Left kidney (tissue), 8 donors: ENCODE results near the gene GFI1. TPM values are rescaled to one million over a fixed set of nuclear protein-coding genes. Genes with fewer than 3 reads are reported as not detected.
"Not testable (repeated sequence)": the region's sequence is repeated elsewhere in the genome, so short reads cannot be mapped to it uniquely, and the experiment has no call there.

ENCODE experiments used
- DNase-seq: peaks from one replicate; pipeline ENCODE4 v3.0.0-alpha.2; 2013
- long read RNA-seq, 8 donors: transcript quantifications; one replicate each; lab custom pipeline, GENCODE V29; 2026
- polyA plus RNA-seq: library from polyadenylated mRNA; unstranded; fragments of 120-200 nt; gene quantifications from one replicate; pipeline ENCODE4 v1.2.1, GENCODE V29; 2013; ENCODE audit not compliant: insufficient read length

Gene GFI1
- 0.23 TPM for polyA plus RNA-seq
- long read RNA-seq, donor 1, result 0 reads
- long read RNA-seq, donor 2, result 0 reads
- long read RNA-seq, donor 3, result 0 reads
- long read RNA-seq, donor 4, result 0 reads
- long read RNA-seq, donor 5, result 0 reads
- long read RNA-seq, donor 6, result 0 reads
- long read RNA-seq, donor 7, result 0 reads
- long read RNA-seq, donor 8, result 0 reads

DNA sequence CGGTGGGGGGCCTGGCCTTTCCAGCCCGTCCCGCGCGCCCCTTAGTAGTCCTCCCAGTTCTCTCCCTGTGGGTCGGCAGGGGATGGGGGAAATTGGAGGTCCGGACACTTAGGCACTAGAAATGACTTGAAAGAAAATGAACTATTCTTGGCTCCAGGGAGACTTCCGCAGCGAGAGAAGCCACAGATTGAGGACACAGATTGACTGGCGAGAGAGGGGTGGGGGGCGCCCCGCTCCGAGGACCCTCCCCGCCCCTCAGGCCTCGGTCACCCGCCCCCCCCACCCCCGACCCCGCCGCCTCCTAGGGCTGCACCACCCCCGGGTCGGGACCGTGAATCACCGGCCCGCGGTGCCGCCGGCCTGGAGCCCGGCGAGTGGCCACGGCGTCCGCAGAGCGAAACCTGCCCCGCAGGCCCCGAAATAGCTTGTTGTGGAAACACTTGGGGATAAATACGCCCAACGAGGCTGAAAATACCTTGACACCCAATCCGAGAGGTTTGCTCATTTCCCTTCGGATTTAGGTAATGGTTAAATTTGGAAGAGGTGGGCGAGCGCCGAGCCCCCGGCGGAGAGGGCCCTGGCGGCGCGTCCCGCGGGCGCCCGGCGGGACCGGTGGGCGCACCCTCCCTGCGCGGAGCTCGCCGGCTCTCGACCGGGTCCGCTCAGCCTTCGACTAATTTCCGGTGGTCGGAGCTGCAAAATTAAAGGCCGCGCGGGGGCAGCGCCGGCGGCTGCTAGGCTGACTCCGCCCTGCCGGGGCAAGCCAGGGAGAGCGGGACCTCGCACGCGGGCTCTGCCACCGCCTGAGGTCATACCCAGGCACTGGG lies at the start of gene GFI1:
Gene GFI1 (minus strand): TSS at position 675 of the 827 bp plus-strand sequence. CDS start 3,438 bp downstream, outside the sequence.
- no peak for DNase-seq

DNA sequence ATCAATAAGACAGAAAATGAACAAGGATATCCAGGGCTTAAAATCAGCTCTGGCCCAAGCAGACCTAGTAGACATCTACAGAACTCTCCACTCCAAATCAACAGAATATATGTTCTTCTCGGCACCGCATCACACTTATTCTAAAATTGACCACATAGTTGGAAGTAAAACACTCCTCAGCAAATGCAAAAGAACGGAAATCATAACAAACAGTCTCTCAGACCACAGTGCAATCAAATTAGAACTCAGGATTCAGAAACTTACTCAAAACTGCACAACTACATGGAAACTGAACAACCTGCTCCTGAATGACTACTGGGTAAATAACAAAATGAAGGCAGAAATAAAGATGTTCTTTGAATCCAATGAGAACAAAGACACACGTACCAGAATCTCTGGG lies 45.6 kb upstream of the GFI1 start:
- not testable (repeated sequence) for DNase-seq

DNA sequence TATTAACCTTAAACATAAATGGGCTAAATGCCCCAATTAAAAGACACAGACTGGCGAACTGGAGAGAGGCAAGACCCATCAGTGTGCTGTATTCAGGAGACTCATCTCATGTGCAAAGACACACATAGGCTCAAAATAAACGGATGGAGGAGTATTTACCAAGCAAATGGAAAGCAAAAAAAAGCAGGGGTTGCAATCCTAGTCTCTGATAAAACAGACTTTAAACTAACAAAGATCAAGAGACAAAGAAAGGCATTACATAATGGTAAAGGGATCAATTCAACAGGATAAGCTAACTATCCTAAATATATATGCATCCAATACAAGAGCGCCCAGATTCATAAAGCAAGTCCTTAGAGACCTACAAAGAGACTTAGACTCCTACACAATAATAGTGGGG lies 45.2 kb upstream of the GFI1 start:
- DNase-seq, result not testable (repeated sequence)

DNA sequence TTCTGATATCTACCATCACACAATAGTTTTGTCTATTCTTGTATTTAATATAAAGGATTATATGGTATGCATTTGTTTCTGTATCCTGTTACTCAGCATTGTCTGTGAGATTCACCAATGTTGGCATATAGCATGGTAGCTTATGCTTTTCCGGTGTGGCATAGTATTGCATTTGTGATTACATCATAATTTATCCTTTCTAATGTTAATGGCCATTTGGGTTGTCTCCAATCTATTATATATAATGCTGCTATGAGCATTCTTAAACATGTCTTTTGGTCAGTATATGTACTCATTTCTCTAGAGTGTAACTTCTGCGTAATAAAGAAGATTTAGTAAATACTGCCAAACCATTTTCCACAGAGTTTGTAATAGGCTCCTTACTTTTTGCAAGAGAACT lies 40.9 kb upstream of the GFI1 start:
- no peak for DNase-seq

DNA sequence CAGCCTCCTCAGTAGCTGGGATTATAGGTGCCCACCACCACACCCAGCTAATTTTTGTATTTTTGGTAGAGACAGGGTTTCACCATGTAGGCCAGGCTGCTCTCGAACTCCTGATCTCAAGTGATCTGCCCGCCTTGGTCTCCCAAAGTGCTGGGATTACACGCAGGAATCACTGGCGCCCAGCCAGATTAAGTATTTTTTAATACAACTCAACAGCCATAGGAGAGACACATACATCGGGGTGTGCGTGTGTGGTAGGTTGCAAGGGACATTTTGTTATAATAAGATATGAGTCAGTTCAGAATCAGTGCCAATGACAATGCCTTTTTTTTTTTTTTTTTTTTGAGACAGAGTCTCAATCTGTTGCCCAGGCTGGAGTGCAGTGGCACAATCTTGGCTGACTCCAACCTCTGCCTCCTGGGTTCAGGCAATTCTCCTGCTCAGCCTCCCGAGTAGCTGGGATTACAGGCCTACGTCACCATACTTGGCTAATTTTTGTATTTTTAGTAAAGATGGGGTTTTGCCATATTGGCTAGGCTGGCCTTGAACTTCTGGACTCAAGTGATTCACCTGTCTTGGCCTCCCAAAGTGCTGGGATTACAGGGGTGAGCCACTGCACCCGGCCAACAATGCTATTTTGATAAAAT lies 38.3 kb upstream of the GFI1 start:
- not testable (repeated sequence) for DNase-seq

DNA sequence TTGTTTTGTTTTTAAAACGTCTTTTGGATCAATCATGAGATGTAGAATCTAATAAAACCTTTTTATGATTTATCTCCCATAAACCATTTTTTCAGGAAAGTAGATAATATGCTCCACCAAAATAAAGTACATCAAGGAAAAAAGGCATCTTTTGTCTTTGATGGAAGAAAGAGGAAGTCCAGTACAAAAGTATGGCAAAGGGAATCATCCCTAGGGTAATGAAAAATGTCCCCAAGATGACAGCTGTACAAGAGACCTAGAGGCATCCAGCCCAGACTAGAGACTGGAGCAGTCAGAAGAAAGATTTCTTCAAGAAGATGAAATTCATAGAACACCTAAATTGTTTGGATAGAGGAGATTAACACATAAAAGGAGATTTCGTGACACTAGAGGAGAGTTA lies 32.3 kb upstream of the GFI1 start:
- DNase-seq, result no peak

DNA sequence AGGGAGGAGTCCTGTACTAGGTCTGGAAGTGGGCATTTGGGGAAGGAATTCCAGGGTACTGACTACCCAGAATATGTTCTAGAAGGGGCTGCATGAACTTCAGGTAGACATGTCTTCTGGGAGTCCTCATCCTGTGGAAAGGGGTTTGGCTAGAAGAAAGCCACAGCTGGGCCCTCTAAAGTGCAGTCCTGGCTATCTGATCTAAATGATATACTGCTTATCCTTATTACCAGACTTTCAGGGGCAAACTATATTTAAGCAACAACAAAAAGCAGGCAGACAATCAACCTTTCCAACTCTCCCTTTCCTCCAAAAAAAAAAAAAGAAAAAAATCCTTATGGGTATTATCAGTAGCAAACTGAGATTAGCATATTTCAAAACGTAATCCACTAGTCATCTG lies 29.8 kb upstream of the GFI1 start:
- DNase-seq, result no peak

DNA sequence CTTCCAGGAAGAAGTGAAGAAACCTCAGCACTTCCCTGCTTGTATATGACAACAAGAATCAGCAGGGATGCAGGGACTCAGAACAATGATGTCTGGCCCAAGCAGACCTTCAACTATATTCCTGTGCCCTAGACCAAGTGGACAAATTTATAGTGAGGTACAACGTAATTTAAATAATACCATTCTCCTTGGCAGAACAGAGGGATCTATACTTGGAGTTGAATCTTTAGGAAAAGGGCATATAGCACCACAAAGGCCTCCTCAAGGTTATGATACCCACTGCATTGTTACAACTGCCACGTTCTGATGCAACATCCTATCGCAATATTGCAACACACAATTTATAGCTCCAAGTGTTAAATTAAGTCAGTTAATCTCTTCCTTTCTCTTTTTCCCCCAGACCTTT lies 29.1 kb upstream of the GFI1 start:
- no peak for DNase-seq

DNA sequence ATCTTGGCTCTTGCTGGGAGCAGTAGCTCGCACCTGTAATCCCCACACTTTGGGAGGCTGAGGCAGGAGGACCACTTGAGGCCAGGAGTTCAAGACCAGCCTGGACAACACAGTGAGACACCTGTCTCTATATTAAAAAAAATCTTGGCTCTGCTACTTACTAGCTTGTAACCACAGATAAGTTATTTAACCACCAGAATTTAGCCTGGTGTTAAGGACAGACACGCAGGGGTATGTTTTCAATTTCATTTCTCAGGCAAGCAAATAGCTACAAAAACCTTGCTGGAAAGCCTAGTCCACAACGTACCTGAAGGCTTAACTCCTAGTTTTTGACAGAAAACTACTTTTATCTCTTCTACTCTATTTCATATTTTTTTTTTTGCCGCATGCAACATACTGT lies 24.8 kb upstream of the GFI1 start:
- no peak for DNase-seq

DNA sequence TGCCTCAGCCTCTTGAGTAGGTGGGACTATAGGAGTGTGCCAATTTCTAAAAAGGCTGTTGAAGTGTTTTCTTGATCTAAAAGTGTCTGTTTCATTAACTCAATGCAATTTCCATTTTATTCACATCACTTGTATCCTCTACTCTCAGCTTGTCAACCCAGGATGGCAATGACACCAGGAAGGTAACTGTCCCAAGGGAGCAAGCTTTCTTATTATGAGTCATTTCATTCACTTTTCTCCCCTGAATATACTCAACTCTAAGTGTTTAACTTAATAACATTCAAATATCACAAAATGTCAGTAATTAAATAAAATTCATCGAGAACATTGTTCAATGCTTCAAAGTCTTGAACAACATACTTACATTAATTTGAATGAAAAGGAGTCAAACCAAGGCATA lies 22.9 kb upstream of the GFI1 start:
- DNase-seq, result no peak

DNA sequence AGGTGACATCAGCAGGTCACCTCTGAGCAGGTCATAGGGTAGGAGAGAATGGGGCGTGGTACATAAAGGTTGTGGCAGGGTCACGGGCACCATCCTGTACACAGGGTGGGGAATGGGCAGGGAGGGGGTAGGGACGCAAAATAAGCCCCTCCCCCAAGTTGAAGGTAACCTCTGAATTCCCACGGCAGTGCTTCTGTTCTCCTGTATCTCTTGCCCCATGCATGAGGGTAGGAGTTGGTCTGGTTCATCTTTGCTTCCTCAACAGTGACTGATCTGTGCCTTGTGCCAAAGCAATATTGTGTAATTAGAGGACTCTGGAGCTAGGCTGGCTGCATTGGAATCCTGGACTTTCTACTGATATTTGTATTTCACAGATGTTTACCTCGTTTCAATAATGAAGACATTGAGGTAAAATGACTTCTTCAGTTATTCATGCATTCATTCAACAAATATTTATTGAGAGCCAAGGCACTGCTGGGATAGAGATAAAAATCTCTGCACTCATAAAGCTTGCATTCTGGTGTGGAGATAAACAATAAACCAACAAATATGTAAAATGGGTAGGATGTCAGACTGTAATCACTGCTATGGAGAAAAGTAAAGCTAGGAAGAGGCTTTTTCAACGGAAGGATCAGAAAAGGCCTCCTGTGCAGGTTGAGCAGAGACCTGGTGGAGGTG lies 18.4 kb upstream of the GFI1 start:
- DNase-seq, result no peak

DNA sequence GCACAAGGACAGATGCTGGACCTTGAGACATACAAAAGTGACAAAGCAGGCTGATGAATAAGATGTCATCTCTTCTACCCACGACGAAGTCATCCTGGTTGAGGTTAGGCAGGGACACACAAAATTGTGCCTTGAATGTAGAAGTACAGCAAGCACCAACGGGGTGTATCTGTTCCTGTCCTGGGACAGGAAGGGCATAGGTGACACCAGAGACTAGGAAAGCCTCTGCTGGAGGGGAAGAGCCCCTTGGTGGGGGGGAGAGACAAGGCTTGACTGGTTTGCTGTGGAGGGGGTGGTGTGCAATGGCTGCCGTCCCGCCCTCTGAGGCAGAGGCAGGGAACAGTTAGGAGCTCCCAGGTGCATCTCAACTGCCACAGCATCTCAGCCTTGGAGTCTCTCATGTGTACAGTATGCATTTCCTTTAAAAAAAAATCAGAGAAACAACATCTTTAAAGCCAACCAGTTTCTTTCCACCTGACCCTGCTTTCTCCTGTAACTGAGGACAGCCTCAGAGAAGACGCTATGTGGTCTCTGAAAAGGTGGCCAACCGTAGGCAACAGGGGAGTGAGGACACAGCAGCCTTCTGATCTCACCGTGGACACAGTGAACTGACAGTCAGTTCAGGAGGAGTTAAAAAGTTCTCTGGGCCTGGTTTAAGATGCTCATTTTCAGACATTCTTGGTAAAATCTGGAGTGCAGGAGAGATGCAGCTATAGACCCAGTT lies 17.7 kb upstream of the GFI1 start:
- DNase-seq, result no peak

DNA sequence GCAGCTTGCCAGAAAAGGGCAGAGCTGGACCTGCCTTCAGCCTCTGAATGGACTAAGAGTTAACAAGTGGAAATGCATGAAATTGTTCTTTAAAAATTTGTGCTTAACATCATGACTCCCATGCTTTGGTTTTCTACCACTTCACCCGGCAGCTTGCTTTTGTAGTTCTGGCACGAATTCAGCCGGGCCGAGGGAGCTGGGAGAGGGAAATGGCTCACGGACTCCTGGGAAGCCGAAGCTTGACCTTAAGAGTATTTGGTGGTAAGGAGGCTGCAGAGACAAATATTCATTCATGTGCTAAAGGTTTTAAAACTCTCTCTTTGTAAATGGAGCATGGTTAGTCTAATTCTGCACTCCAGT lies 17.2 kb upstream of the GFI1 start:
- no peak for DNase-seq

DNA sequence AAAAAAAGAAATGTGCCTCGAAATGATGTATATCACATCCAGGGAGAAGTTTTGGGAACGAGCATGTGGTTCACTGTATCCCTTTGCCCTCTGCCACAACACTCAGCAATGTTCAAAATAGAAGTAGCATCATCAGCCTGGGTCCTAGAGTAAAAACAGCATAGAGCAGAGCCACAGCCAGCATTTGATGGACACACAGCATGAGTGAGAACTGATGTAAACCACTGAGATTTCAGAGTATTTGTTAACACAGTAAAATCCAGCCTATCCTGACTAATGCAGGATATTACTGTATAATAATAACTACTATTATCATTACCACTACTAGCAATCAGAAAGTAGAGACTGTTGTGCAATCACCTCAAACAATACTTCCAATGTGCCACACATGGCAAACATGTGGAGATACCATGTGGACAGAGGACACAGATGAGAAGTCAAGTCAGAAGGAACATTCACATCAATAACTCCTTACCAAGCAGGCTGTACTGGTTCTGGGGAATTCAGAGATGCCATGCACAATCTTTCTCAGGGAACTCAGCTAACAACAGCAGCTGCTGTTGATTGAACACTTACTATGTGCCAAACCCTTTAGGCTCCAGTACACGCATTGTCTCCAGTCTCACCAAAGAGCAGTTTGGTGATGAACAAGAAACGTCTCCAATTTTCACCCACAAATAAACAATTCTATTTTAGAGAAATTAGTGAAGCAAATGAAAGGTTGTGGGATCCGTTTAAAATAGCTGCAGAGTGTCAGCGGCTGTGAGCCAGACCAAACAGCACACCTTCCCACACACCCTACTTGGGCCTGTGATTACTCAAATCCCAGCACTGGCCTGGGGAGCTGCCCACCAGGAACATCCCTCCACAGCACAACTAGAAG lies 16.6 kb upstream of the GFI1 start:
- DNase-seq, result no peak

DNA sequence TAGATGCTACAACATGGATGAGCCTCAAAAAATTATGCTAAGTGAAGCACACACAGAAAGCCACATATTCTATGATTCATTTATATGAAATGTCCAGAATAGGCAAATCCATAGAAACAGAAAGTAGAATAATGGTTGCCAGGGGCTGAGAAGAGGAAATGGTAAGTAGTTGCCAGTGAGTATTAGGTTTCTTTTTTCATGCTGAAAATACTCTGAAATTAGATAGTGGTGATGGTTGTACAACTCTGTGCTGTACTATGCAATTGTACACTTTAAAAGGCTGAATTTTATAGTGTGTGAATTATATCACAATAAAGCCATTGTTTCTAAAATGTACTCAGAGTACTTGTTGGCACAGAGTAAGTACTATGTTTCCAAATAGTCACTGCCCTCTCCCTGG lies 15.5 kb upstream of the GFI1 start:
- no peak for DNase-seq

DNA sequence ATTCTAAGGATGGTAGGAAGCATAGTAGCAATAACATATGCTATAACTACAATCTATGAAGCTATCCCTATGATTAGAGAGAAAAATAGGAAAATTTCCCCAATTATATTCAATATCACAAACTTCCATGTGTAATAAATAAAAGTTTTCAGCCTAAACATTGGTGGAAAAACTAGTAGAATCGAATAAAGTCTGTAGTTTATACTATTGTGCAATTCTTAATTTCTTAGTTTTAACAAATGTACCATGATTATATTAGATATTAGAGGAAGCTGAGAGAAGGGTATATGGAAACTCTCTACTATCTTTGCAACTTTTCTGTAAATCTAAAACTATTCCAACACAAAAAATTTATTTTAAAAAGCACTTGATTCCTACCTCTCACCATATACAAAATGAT lies 13.8 kb upstream of the GFI1 start:
- no peak for DNase-seq

DNA sequence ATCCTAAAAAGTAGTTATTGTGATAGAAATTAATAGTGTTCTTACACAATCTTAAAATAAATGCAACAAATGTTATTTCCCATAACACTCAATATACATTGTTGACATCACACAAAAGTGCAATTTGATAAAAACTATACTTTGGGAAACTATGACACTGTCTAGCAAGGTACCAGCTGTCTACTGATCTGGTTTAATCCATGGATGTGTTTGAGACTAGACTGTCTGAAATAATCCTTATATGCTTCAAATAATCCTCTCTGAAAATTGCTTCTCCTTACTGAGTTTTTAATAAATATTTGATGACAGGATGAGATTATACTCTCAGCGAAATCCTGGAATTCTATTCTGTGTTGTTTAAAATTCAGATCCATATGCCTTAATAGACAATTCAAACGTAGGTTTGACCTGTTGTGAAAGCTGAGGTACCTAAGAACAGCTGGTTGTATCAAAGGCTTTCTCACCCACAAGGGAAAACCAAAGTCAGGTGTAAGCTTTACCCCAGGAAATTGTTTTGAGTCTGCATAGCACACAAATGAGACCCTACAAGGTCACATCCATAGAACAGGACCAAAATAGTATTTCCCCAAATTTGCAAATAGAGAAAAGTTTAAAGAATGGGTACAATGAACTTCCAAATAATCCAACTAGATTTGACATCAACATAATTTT lies 8.8 kb upstream of the GFI1 start:
- DNase-seq, result no peak

DNA sequence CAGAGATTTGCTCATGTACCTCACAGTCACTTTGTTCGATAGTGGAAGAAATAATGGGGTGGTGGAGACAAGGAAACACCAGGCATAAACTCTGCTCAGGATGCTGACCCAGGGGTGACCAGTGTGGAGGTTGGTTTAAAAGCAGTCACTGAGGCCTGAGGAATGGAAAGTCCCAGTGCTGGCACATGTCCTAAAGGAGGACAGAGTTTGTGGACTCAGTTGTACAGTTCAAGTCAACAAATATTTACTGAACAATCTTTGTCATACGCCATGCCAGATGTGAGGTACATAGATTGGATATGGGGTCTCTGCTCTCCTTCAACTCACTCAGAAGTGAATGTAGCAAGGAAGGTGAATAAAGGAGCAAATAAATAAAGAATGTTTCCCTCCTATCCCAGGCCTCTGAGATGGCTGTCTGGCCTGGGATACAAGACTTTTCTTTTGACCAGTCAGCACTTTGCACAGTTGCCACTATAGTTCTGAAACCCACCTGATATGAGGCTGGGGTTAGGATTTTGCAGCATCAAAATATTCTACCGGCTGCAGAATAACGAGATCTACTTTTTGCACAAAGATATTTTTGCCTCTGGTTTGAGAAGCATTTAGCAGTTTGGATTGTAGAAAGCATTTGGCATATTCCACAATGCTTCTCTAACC lies 7.9 kb upstream of the GFI1 start:
- DNase-seq, result no peak

DNA sequence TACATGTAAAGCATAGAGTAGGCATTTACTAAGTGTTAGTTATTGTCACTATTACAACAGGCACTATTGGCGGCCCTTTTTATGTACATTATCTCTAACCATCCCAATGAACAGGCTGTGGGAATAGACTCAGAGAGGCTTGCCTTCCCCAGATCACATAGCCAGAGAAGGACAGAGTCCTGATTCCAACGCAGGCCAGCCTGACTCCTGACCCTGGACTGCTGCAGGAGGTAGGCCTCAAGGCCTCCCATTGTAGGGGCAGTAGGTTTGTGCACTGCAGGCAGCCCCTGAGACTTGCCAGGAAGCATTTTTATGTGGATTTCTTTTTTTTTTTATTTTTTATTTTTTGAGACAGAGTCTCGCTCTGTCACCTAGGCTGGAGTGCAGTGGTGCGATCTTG lies 6.4 kb upstream of the GFI1 start:
- no peak for DNase-seq

DNA sequence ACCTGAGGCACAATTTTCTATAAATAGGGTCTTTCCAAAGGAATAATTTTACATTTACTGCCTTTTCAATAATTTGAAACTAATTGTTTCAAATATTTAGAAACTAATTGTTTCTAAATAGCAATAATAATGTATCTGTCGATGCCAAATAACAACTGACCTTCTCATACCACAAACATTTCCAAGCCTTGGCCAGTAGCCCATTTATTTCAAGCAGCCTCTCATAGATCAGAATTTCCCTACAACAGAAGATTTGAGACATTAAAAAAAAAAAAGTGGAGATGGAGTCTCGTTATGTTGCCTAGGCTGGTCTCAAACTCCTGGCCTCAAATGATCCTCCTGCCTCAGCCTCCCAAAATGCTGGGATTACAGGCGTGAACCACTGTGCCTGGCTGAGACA lies 2.1 kb upstream of the GFI1 start:
- no peak for DNase-seq
